Skeletal muscle tissue (tissue), 4 donors: ENCODE results near the gene NLRP7. TPM values are rescaled to one million over a fixed set of nuclear protein-coding genes. Genes with fewer than 3 reads are reported as not detected.
"Not testable (repeated sequence)": the region's sequence is repeated elsewhere in the genome, so short reads cannot be mapped to it uniquely, and the experiment has no call there.

Experiments
- H3K27ac ChIP-seq: one replicate; pipeline ENCODE4 v1.7.0; 2013; ENCODE audit warnings: mild to moderate bottlenecking, low read depth, low read length, inconsistent platforms
- H3K27me3 ChIP-seq, 3 donors: one replicate each; pipeline ENCODE4 v1.7.0; 2013; ENCODE audit warnings: low read length in 3 of 3; ENCODE audit not compliant: control insufficient read depth in 3 of 3, insufficient read depth in 3 of 3
- H3K36me3 ChIP-seq, 3 donors: one replicate each; pipeline ENCODE4 v1.7.0; 2013; ENCODE audit warnings: low read length in 3 of 3; ENCODE audit not compliant: control insufficient read depth in 3 of 3, insufficient read depth in 3 of 3
- H3K4me1 ChIP-seq, 3 donors: one replicate each; pipeline ENCODE4 v1.7.0; 2013; ENCODE audit warnings: low read length in 3 of 3, mild to moderate bottlenecking in 3 of 3; ENCODE audit not compliant: control insufficient read depth in 3 of 3, insufficient read depth in 3 of 3
- H3K4me3 ChIP-seq, 3 donors: one replicate each; pipeline ENCODE4 v1.7.0; 2013; ENCODE audit warnings: low read length in 3 of 3
- H3K9ac ChIP-seq, 3 donors: one replicate each; pipeline ENCODE4 v1.7.0; 2013; ENCODE audit warnings: low read length in 3 of 3, mild to moderate bottlenecking in 3 of 3, moderate library complexity in 2 of 3, low read depth in 1 of 3
- H3K9me3 ChIP-seq, 3 donors: one replicate each; pipeline ENCODE4 v1.7.0; 2013; ENCODE audit warnings: low read length in 3 of 3; ENCODE audit not compliant: control insufficient read depth in 3 of 3
- total RNA-seq: library from RNA; depleted of rRNA; stranded (reverse); fragments of >200 nt; gene quantifications from one replicate; pipeline ENCODE4 v1.2.3, GENCODE V29; 2014
- donor health status: Osteomylitis.

NLRP7 gene
- total RNA-seq, 1 donor from 2014 or later: not detected

- Histone ChIP-seq H3K4me3 (no peak overlapping the region), H3K36me3 (no peaks in the 10 kb centered on the region), H3K27ac (no peak overlapping the region), H3K9ac (no peak overlapping the region), H3K9me3 (peaks cover 0 to 3% (median 2%) of the 10 kb centered on the region in 3 donors), H3K27me3 (no peaks in the 10 kb centered on the region), H3K4me1 (no peaks in the 10 kb centered on the region)
These were observed 8.0 kb upstream of the NLRP7 start for GRCh38 chr19:54955376-54955775.

GRCh38 chr19:54953345-54953713 is 6.0 kb upstream of the NLRP7 start:
- not testable (repeated sequence) for H3K9ac ChIP-seq, H3K4me3 ChIP-seq, H3K9me3 ChIP-seq

GRCh38 chr19:54952591-54953344 is 5.4 kb upstream of the NLRP7 start:
- Histone ChIP-seq H3K9me3 (peaks cover 0 to 3% (median 2%) of the 10 kb centered on the region in 3 donors), H3K27ac (no peak overlapping the region), H3K36me3 (no peaks in the 10 kb centered on the region), H3K4me1 (no peaks in the 10 kb centered on the region), H3K27me3 (no peaks in the 10 kb centered on the region), H3K4me3 (no peak overlapping the region), H3K9ac (no peak overlapping the region)

More at GRCh38 chr19:54953345-54953713, 6.0 kb upstream of the NLRP7 start:
- H3K4me1 ChIP-seq, H3K27ac ChIP-seq, H3K36me3 ChIP-seq, H3K27me3 ChIP-seq: not testable (repeated sequence)

DNA sequence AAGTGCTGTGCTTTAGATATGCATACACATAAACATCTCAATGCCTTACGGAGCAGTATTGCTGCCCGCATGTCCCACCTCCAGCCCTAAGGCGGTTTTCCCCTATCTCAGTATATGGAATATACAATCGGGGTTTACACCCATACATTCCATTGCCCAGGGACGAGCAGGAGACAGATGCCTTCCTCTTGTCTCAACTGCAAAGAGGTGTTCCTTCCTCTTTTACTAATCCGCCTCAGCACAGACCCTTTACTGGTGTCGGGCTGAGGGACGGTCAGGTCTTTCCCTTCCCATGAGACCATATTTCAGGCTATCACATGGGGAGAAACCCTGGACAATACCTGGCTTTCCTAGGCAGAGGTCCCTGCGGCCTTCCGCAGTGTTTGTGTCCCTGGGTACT is 3.2 kb upstream of the NLRP7 start:
- H3K36me3 ChIP-seq, H3K27me3 ChIP-seq: not testable (repeated sequence)

GRCh38 chr19:54949412-54949811 is 2.1 kb upstream of the NLRP7 start:
- Histone ChIP-seq H3K4me3 (no peak overlapping the region), H3K36me3 (no peaks in the 10 kb centered on the region), H3K4me1 (no peaks in the 10 kb centered on the region), H3K9me3 (peaks cover 0 to 2% (median 0%) of the 10 kb centered on the region in 3 donors), H3K27me3 (no peaks in the 10 kb centered on the region), H3K27ac (no peak overlapping the region), H3K9ac (no peak overlapping the region)

More for the DNA sequence above, 3.2 kb upstream of the NLRP7 start:
- not testable (repeated sequence) for H3K4me1 ChIP-seq, H3K9me3 ChIP-seq, H3K4me3 ChIP-seq, H3K9ac ChIP-seq, H3K27ac ChIP-seq

DNA sequence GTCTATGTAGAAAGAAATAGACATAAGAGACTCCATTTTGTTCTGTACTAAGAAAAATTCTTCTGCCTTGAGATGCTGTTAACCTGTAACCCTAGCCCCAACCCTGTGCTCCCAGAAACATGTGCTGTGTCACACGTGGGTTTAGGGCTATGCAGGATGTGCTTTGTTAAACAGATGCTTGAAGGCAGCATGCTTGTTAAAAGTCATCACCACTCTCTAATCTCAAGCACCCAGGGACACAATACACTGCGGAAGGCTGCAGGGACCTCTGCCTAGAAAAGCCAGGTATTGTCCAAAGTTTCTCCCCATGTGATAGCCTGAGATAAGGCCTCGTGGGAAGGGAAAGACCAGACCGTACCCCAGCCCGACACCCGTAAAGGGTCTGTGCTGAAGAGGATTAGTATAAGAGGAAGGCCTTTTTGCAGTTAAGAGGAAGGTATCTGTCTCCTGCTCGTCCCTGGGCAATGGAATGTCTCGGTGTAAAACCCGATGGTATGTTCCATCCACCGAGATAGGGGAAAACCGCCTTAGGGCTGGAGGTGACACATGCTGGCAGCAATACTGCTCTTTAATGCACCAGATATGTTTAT is 3.5 kb downstream of the NLRP7 start:
- H3K4me1 ChIP-seq, H3K27ac ChIP-seq, H3K4me3 ChIP-seq, H3K9me3 ChIP-seq, H3K9ac ChIP-seq, H3K36me3 ChIP-seq, H3K27me3 ChIP-seq: not testable (repeated sequence)

DNA sequence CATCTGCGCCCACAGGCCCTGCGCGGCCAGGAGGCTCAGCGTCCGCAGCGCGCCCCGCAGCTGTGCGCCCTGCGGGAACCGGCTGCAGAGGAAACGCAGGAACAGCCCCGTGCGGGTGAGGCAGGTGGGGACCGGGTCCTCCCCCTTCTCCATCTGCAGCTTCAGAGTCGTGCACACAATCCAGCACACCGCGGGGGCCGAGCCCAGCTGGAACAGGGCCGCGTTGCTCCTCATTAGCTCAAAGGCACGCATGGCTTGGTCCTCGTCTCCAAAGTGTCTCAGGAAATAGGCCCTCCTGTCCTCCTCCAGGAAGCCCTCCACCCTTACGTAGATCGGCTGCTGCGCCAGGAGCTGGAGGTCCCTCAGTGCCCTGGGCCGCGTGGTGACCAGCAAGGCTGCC is 7.8 kb downstream of the NLRP7 start:
- H3K27me3 ChIP-seq, H3K4me3 ChIP-seq, H3K36me3 ChIP-seq, H3K9ac ChIP-seq, H3K27ac ChIP-seq, H3K9me3 ChIP-seq, H3K4me1 ChIP-seq: not testable (repeated sequence)

DNA sequence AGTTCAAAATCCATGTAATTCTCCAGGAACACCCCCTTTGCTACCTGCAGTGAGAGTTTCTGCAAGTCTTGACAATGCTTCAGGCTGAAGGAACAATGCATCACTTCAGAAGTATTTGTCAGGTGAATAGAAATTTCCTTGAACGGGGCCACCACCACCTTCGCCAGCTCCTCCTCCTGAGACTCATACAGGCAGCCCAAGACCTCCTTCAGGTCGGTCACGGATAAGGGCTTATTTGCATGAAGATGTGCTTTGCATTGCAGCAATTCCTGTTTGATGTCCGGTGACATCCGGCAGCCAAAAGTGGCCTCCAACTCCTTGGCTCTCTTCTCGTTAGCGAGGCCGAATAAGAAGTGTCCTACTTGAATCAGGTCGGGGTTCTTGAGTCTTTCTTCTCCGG is 8.4 kb downstream of the NLRP7 start:
- Histone ChIP-seq H3K9me3 (no peaks in the 10 kb centered on the region), H3K9ac (no peak overlapping the region), H3K27me3 (peaks cover 0 to 2% (median 0%) of the 10 kb centered on the region in 3 donors), H3K4me3 (no peak overlapping the region), H3K27ac (no peak overlapping the region), H3K4me1 (no peaks in the 10 kb centered on the region), H3K36me3 (no peaks in the 10 kb centered on the region)

- Histone ChIP-seq H3K9me3 (no peaks in the 10 kb centered on the region), H3K27me3 (peaks cover 0 to 2% (median 0%) of the 10 kb centered on the region in 3 donors), H3K4me1 (no peaks in the 10 kb centered on the region), H3K9ac (no peak overlapping the region), H3K4me3 (no peak overlapping the region), H3K27ac (no peak overlapping the region), H3K36me3 (no peaks in the 10 kb centered on the region)
These were observed 9.4 kb downstream of the NLRP7 start for GRCh38 chr19:54937926-54938325.

DNA sequence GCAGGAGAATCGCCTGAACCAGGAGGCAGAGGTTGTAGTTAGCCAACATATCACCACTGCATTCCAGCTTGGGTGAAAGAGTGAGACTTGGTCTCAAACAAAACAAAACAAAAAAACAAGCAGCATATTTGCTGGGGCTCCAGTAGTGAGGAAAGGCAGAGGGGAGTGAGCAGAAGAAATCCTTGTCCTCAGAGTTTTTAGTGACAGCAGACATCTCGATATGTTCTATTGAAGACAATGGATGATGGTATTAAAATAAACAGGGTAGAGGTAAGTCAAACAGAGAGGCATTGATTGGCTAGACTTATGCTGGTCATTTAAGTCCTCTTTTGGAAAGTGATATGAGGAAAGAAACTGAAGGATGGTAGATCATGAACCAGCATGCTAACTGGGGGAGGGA is 19.0 kb downstream of the NLRP7 start:
- H3K4me1 ChIP-seq: no peaks in the 10 kb centered on the region
- H3K4me3 ChIP-seq: no peak overlapping the region
- no peaks in the 10 kb centered on the region for H3K36me3 ChIP-seq
- H3K27me3 ChIP-seq: no peaks in the 10 kb centered on the region
- H3K9me3 ChIP-seq: peaks cover 3 to 13% (median 5%) of the 10 kb centered on the region in 3 donors
- no peak overlapping the region for H3K27ac ChIP-seq
- no peak overlapping the region for H3K9ac ChIP-seq
